Uterus (tissue), 4 donors: ENCODE results near the gene STARD3NL. TPM values are rescaled to one million over a fixed set of nuclear protein-coding genes. Genes with fewer than 3 reads are reported as not detected.
A peak's percentile ranks its signal among the peaks of the same experiment; 100 is the strongest.

Experiments used
- DNase-seq, 2 donors: peaks; one replicate each; pipeline ENCODE4 v3.0.0-alpha.2; 2019 to 2020
- H3K27ac ChIP-seq, 2 donors: fragments of 200-600 bp; sonication (generic); 1 replicate in 1 of 2; 2 replicates in 1 of 2; pipeline ENCODE4 v1.5.1; 2016 to 2018
- H3K27me3 ChIP-seq, 2 donors: fragments of 200-600 bp; sonication (generic); one replicate each; pipeline ENCODE4 v1.5.1; 2018 to 2019; ENCODE audit warnings: control low read depth in 1 of 2
- H3K36me3 ChIP-seq, 2 donors: fragments of 200-600 bp; sonication (generic); one replicate each; pipeline ENCODE4 v1.5.1; 2019; ENCODE audit warnings: control low read depth in 1 of 2
- H3K4me1 ChIP-seq, 2 donors: fragments of 200-600 bp; sonication (generic); one replicate each; pipeline ENCODE4 v1.5.1; 2018 to 2019; ENCODE audit warnings: control low read depth in 1 of 2
- H3K4me3 ChIP-seq, 2 donors: fragments of 200-600 bp; sonication (generic); 1 replicate in 1 of 2; 2 replicates in 1 of 2; pipeline ENCODE4 v1.5.1; 2018 to 2019; ENCODE audit warnings: mild to moderate bottlenecking in 1 of 2
- H3K9me3 ChIP-seq, 2 donors: fragments of 200-600 bp; sonication (generic); one replicate each; pipeline ENCODE4 v1.5.1; 2019; ENCODE audit warnings: control low read depth in 1 of 2
- POLR2A ChIP-seq, 2 donors: fragments of 450-650 bp; IDR thresholded peaks; one replicate each; pipeline ENCODE4 v1.6.1; 2016; ENCODE audit warnings: antibody characterized with exemption in 2 of 2, mild to moderate bottlenecking in 1 of 2, moderate library complexity in 1 of 2
- intact Hi-C: fragments of 100-400 bp; cut with DNase I; formaldehyde crosslinking; loops from one replicate; pipeline ENCODE4 v1.15.1; 2023; ENCODE audit warnings: low total_unique reads
- total RNA-seq, 4 donors: library from RNA; depleted of rRNA in 3 of 4; stranded (reverse); fragments of >200 nt in 3 of 4; gene quantifications; one replicate each; pipeline versions ENCODE4 v1.1.0 to v1.2.4, GENCODE V29; 2014 to 2023
- TF ChIP-seq, protein P1 (sequence below), 4 experiments: fragments of 200-600 bp in 2 of 4; fragments of 450-650 bp in 2 of 4; sonication (generic) in 2 of 4; IDR thresholded peaks; one replicate each; pipeline ENCODE4 v1.5.1; 2016 to 2019; ENCODE audit warnings: antibody characterized with exemption in 4 of 4, mild to moderate bottlenecking in 2 of 4, moderate library complexity in 1 of 4
- donor health status: DM: yes; HTN: yes; CAD: no.

STARD3NL gene
- total RNA-seq, 4 donors from 2014 or later: 36.9 to 95.6 (median 53.6) TPM

DNA sequence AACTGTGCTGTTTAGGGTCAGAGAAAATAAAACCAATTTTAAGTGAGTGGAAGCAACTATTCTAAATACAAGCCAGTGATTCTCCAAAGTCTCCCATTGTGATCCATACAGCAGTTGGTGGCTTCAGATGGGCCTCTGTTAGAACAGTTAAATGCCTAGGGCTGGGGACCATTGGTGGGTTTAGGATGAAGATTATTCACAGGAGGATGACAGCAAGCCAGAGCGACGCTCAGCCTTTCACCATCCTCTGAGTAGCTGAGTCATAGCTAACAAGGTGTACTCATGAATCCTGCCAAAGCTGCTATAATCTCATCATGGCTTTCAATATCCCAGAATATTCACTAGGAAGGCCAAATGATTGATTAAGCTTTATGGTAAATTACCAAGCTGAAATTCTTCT lies 39.6 kb downstream of the STARD3NL start:
- no peaks in the 10 kb centered on the region for H3K4me1 ChIP-seq
- no peak overlapping the region for H3K4me3 ChIP-seq
- TF ChIP-seq POLR2A (IDR thresholded peaks at IDR 0.05): no peak
- H3K36me3 ChIP-seq: no peaks in the 10 kb centered on the region
- H3K9me3 ChIP-seq: no peaks in the 10 kb centered on the region
- no peaks in the 10 kb centered on the region for H3K27me3 ChIP-seq
- intact Hi-C loops: no loop called here
- no peak overlapping the region for H3K27ac ChIP-seq
- no peak for DNase-seq

DNA sequence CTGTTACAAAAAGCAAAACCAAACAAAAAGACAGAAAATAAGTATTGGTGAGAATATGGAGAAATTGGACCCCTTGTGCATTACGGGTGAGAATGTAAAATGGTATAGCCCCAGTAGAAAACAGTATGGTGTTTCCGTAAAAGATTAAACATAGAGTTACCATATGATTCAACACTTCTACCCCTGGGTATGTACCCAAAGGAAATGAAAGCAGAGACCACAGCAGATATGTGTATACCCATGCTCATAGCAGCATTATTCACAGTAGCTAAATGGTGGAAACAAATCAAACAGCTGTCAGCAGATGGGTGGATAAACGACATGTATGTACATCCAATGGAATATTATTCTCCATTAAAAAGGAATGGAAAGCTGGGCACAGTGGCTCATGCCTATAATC lies 42.4 kb downstream of the STARD3NL start:
- Histone ChIP-seq H3K36me3 (no peaks in the 10 kb centered on the region), H3K9me3 (no peaks in the 10 kb centered on the region)
- intact Hi-C loops: loop anchor here (10.0 kb wide), 2 partner anchors 116 to 316 kb away; no protein-coding TSS in a partner anchor

DNA sequence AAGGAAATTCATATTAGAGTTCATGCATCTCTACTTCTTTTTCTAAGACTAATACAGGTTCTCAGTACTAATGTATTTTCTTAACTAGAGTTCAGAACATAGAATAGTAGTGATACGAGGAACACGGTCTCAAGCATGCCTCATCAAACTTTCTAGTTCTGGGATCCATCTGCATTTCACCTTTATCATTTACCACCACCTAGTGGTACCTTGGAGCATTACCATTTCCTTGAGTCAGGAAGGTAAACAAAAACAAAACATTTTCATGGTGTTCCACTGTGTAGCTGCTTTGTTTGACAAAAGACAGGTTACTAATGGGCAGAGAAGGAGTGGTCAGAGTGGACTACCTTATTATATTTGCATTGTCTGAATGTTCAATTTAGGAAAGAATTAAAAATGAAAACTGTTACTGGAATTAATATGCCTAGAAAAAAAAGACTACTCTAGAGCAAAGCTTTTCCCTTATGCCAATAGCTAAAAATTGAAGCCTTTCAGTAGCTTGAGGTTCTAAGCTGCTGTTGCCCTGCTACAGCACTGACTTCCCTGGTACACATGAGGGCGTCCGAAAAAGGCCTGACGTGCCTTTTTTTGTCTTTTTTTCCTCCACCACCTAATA lies 44.5 kb downstream of the STARD3NL start:
- Histone ChIP-seq H3K4me1 (no peaks in the 10 kb centered on the region), H3K4me3 (no peak overlapping the region), H3K27ac (peak overlapping the region in 1 of 2 donors; percentile 63), H3K9me3 (no peaks in the 10 kb centered on the region), H3K36me3 (no peaks in the 10 kb centered on the region), H3K27me3 (no peaks in the 10 kb centered on the region)
- intact Hi-C loops: loop anchor here (10.0 kb wide), 2 partner anchors 118 to 318 kb away; no protein-coding TSS in a partner anchor
- TF ChIP-seq POLR2A (IDR thresholded peaks at IDR 0.05): no peak
- TF ChIP-seq, protein P1, sequence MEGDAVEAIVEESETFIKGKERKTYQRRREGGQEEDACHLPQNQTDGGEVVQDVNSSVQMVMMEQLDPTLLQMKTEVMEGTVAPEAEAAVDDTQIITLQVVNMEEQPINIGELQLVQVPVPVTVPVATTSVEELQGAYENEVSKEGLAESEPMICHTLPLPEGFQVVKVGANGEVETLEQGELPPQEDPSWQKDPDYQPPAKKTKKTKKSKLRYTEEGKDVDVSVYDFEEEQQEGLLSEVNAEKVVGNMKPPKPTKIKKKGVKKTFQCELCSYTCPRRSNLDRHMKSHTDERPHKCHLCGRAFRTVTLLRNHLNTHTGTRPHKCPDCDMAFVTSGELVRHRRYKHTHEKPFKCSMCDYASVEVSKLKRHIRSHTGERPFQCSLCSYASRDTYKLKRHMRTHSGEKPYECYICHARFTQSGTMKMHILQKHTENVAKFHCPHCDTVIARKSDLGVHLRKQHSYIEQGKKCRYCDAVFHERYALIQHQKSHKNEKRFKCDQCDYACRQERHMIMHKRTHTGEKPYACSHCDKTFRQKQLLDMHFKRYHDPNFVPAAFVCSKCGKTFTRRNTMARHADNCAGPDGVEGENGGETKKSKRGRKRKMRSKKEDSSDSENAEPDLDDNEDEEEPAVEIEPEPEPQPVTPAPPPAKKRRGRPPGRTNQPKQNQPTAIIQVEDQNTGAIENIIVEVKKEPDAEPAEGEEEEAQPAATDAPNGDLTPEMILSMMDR (IDR thresholded peaks at IDR 0.05): peak; percentile 91 to 94 (median 92)
- DNase-seq: peak in 1 of 2 donors; percentile 40

More for the DNA sequence above, 42.4 kb downstream of the STARD3NL start:
- TF ChIP-seq, protein P1 (IDR thresholded peaks at IDR 0.05): no peak
- no peak for TF ChIP-seq POLR2A (IDR thresholded peaks at IDR 0.05)
- H3K27ac ChIP-seq: no peak overlapping the region
- no peaks in the 10 kb centered on the region for H3K4me1 ChIP-seq
- H3K27me3 ChIP-seq: no peaks in the 10 kb centered on the region
- no peak overlapping the region for H3K4me3 ChIP-seq
- DNase-seq: no peak

DNA sequence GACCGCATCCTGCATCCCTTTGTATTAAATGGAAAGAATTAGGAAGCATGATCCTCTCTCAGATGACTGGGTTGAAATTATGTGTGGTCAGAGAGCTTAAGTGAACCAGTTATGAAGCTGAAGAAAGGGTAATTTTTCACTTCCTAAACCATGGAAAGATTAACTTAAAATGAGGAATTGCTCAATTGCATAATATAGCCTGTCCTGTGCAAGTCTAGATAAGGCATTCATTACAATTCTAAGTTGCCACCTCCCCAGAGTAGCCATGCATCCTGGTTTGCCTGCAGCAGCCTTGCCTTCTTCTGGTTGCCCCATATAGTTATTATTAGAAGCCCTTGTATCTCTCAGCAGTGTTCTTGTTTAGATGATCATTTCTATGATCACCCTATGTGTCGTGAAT lies 45.3 kb downstream of the STARD3NL start:
- H3K27ac ChIP-seq: no peak overlapping the region
- intact Hi-C loops: loop anchor here (10.0 kb wide), 2 partner anchors 119 to 319 kb away; no protein-coding TSS in a partner anchor
- H3K4me1 ChIP-seq: no peaks in the 10 kb centered on the region
- TF ChIP-seq POLR2A (IDR thresholded peaks at IDR 0.05): no peak
- TF ChIP-seq, protein P1 (IDR thresholded peaks at IDR 0.05): no peak
- no peak overlapping the region for H3K4me3 ChIP-seq
- H3K36me3 ChIP-seq: no peaks in the 10 kb centered on the region
- H3K27me3 ChIP-seq: no peaks in the 10 kb centered on the region
- no peak for DNase-seq
- no peaks in the 10 kb centered on the region for H3K9me3 ChIP-seq

DNA sequence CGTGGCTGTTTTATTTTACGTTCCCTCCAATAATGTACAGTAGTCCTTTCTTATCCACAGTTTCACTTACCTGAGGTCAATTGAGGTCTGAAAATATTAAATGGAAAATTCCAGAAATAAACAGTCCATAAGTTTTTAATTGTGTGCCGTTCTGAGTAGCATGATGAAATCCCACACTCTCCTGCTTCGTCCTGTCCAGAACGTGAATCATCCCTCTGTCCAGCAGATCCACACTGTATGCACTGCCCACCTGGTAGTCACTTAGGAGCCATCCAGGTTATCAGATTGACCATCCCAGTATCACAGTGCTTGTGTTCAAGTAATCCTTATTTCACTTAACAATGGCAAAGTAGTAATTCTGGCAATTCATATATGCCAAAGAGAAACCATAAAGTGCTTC lies 46.3 kb downstream of the STARD3NL start:
- DNase-seq: no peak
- H3K27me3 ChIP-seq: no peaks in the 10 kb centered on the region
- H3K36me3 ChIP-seq: no peaks in the 10 kb centered on the region
- intact Hi-C loops: loop anchor here (10.0 kb wide), 2 partner anchors 120 to 320 kb away; no protein-coding TSS in a partner anchor
- TF ChIP-seq, protein P1 (IDR thresholded peaks at IDR 0.05): no peak
- no peak for TF ChIP-seq POLR2A (IDR thresholded peaks at IDR 0.05)
- no peaks in the 10 kb centered on the region for H3K9me3 ChIP-seq
- no peak overlapping the region for H3K27ac ChIP-seq
- H3K4me1 ChIP-seq: no peaks in the 10 kb centered on the region
- H3K4me3 ChIP-seq: no peak overlapping the region
